Subcutaneous adipose tissue (tissue), 4 donors: ENCODE data around the gene TACC2. TPM values are rescaled to one million over a fixed set of nuclear protein-coding genes. Genes with fewer than 3 reads are reported as not detected.

Source experiments
- CTCF ChIP-seq: fragments of 450-650 bp; IDR thresholded peaks from one replicate; pipeline ENCODE4 v1.5.1; 2016; ENCODE audit warnings: low read depth, mild to moderate bottlenecking, control low read depth, antibody characterized with exemption, moderate library complexity
- total RNA-seq, 4 donors: library from RNA; depleted of rRNA; stranded (reverse); fragments of >200 nt; gene quantifications; one replicate each; pipeline ENCODE4 v1.1.0, GENCODE V29; 2016

TACC2 gene
- total RNA-seq, 4 donors from 2014 or later: 16.1 to 71.6 (median 23.3) TPM

- no peak for TF ChIP-seq CTCF
Measured at GRCh38 chr10:122021379-122021778, 32.4 kb downstream of the TACC2 start.

- TF ChIP-seq CTCF: no peak
Measured at GRCh38 chr10:122021828-122022227, 32.9 kb downstream of the TACC2 start.

GRCh38 chr10:122022276-122022675, 33.3 kb downstream of the TACC2 start:
- TF ChIP-seq CTCF: no peak

- TF ChIP-seq CTCF: no peak
Measured at GRCh38 chr10:122029499-122030199, 40.7 kb downstream of the TACC2 start.

- TF ChIP-seq CTCF: no peak
Measured at GRCh38 chr10:122030200-122030552, 41.2 kb downstream of the TACC2 start.

GRCh38 chr10:122033224-122033926, 44.4 kb downstream of the TACC2 start:
- no peak for TF ChIP-seq CTCF

GRCh38 chr10:122034149-122034756, 45.3 kb downstream of the TACC2 start:
- TF ChIP-seq CTCF: no peak
